HG02678 (cell line): Measurements from ENCODE around the gene ARG1.

Experiments
- ATAC-seq: cut with Tn5 transposase; IDR thresholded peaks from one replicate; pipeline ENCODE4 v1.9.1; 2021; ENCODE audit warnings: mild to moderate bottlenecking, moderate library complexity; ENCODE audit not compliant: unreplicated experiment

Gene ARG1

DNA sequence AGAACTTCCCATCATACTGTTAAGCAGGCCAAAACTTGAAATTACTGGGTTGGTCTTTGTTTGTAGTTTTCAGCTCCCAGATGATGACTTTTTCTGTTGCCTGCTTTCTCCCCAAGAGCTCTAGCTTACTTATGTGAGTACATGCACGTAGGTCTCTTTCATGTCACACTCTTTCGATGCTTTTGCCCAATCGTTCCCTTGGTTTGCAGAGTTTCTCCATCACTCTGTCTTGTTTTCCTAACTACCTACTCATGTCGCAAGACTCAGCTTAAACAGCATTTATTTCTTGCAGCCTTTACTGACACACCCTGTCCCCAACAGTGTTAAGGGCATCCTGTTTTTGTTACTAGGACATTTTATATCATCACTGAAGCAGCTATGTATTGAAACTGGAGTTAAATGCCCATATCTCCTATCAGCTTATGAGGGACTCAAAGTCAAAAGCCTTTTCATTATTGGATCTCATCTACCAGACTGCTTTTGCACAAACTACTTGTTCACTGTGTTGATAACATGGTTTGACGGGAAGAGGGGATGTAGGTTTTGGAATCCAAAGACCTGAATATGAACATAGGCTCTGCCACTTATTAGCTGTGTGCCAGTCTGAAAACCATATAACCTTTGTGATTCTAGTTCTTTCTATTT, 2.9 kb downstream of the ARG1 start:
- no peak for ATAC-seq

DNA sequence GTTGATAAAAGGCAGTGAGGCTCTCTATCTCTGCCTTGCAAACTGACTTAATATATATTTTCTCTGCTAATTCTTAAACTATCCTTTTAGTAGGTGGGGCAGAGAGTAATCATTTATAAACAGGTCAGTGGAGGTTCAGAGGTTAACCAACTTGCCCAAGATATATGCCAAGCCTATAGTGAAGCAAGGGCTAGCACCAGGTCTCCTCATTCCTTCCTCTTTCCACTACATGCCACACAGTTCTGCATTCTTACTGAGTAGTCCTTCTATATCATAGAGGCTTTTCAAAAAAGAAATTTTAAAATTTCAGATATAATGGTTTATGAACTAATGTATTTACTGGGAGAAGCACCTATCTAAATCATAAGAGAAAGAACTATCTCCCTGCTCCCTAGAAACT, 8.5 kb downstream of the ARG1 start:
- no peak for ATAC-seq

DNA sequence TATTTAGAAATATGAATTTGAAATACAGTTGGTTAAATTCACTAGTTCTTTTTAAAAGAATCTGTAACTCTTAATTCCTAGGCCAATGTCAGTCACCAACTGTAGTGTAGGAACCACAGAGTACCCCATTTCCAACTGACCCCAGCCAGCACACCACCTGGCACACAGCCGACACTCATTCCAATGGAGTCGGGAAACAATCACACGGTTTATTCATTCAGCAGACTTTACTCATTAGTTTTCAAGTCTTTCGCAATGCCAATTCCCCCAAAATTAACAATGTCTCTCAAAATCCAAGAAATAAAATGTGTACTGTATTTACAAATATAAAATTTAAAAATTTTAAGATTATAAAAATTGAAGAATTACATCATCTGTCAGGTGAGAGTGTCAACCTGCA, 13.5 kb downstream of the ARG1 start:
- no peak for ATAC-seq

DNA sequence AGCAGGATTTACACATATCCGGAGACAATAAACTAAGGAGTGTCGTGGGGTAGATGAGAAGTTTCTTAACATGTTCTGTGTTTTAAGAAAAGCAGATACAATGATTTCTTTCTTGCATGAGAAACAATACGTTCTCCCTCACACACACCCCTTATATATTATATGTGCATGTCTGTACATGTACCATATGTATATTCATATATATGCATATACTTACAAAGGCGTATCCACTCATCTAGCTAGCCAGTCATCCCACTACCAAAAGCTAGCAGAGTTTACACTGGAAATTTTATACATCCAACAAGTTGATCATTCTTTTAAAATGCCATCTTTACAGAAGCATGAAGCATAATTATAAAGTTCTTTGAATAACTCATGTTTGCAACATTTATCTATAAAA, 14.9 kb downstream of the ARG1 start:
- ATAC-seq, result no peak

DNA sequence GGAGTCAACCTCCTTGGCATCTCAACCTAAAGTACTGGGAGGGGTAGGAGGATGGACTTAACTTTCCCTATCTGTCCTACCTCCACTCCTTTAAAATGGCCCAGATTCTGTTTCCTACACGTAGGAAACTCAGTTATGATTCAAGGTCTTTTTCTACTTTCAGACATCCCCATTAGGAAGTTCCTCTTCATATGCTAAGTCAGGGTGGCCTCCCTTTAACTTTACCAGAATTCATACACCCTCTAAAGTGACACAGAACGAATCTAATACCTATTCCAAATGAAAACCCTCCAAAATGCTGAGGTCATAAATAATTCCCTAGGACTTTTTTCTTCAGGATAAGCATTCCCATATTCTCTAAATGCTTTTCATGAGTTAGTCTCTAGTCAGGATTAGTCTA, 15.6 kb downstream of the ARG1 start:
- ATAC-seq, result no peak

DNA sequence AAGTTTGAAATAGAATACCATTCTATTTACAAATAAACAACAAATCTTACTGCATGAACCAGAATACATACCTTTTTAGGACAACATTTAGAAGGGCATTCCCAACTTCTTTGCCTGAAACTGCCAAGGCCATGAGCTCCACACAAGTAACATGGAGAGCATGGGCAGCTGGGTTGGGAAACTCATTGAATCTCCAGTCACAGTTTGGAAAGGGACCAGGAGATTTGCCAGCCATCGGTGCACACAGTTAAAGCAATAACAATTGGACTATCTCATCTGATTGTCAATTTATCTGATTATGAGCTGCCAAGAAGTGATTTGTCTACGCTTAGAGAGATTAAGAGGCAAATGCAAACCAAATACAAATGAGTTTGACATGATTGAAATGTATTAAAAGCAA, 19.9 kb downstream of the ARG1 start:
- ATAC-seq, result no peak

GRCh38 chr6:131594074-131594473, 21.0 kb downstream of the ARG1 start:
- no peak for ATAC-seq

DNA sequence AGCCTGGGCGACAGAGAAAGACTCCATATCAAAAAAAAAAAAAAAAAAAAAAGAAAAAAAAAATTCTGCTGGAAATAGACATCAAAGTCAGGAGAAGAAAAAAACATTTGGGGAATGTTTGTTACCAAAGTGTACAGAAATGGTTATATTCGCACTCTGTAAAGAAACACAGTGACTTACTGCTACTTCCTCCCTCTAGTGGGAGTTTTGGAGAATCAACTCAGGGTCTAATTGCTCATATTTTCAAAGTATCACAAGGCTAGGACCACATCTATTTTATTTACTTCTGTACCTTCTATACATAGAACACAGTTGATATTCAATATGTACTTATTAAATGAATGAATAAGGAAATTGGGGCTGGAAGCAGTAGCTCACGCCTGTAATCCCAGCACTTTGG, 24.4 kb downstream of the ARG1 start:
- no peak for ATAC-seq

GRCh38 chr6:131600716-131601115, 27.7 kb downstream of the ARG1 start:
- no peak for ATAC-seq

- ATAC-seq, result no peak
Measured at GRCh38 chr6:131602781-131603312, 29.8 kb downstream of the ARG1 start.

DNA sequence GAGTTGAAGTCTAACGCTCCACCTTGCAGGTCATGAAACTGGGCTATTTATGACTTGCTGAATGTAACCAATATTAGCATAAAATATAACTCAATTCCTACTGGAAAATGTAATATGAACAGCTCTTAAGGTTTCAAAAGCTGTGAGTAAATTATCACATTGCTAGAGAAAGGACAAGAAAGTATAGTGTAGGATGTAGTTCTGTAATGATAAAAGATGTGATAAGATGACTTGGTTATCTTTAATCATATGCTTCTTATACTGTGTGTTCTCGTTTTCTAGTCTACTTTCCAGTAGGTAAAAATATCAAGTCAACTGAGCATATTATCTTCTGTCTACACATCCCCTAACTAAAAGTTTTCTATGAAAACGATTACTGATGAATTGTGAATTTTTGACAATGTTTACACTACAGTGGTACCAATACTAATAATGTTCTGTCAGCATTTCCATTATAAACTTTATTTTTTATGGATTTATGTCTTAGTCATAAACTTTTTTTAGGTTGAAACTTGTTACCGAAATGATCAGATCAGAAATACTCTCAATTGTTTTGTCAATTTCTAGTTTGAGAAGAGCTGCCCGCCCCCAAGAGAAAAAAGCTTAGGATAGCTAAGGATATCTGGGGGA, 40.4 kb downstream of the ARG1 start:
- ATAC-seq, result no peak

GRCh38 chr6:131615275-131615674, 42.2 kb downstream of the ARG1 start:
- no peak for ATAC-seq

DNA sequence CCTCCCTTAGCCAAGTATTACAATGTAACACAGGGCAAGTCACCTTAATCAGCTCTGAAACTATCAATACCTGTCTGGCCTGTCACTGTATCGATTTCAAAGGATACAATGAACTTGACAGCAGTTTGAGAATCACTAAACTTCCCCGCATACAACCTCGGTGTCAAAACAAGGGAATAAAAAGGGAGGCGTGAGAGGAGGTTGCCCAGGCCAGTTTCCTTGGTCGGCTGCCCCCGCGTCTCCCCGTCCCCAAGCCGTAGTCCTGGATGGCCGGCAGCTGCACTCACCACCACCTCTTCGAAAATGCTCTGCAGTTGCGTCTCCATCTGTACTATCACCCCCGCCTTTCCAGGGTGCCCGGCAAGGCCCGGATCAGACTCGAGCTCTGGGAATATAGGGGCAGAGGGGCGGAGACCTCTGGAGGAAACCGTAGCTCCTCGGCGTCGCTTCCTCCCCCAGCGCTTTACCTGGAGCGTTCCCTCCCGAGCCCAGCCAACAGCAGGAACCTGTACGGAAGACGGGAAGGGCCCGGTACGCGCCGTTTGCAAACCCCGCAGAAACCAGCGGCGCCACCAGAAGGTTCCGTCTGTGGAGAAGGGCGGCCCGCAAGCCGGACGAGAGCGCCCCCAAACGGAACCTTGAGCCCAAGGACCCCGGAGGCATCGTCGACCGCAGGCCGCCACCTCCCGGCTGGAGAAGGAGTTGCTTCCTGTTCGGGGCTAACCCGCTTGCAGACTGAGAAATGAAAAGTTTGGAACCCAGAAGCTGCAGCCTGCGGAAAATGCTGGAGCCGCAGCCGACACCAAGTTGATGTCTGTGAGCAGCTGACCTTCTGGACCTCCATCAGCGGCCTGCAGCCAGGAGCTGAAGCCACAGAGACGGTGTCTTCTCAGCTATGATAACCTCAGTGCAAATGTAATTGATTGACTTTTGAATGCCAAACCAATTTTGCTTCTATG, 55.0 kb downstream of the ARG1 start, which contains the start of gene MED23:
TSS of gene MED23 (minus strand) at position 519 of the 959 bp plus-strand sequence. CDS start at position 326, 193 bp downstream.
- ATAC-seq, result peak; percentile 98

DNA sequence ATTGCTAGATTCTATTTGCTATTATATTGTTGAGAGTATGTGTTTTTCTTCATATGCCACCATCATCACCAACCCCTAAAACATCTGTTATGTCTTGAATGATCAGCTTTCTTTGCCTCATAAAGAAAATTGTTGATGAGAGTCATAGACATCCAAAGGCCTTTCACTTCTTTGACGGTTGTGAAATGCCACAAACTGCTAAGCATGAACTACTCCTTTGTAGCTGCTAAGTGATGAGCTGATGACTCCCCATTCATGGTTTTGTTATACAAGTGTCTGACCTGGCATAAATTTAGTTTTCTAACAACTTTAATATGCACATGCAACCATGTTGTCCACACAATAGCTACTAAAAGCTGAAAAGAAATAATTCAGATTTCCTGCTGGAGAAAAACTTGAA, 55.7 kb downstream of the ARG1 start:
- ATAC-seq, result no peak

DNA sequence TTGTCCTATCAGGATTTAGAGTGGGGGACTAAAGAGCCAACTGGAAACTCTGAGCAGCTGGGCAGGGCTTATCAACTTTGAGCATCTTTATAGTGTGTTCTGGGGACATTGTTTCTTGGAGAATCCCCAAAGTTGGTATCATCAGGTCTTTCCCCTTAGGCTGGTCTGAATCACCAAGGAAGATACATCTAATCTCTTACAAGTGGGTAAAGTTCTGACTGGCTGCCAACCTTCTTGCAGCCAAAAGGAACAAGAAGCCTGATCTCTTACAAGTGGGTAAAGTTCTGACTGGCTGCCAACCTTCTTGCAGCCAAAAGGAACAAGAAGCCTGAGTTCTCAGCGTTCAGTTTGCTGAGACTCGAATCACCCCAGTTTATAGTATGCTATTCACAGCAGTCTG, 56.6 kb downstream of the ARG1 start:
- no peak for ATAC-seq

DNA sequence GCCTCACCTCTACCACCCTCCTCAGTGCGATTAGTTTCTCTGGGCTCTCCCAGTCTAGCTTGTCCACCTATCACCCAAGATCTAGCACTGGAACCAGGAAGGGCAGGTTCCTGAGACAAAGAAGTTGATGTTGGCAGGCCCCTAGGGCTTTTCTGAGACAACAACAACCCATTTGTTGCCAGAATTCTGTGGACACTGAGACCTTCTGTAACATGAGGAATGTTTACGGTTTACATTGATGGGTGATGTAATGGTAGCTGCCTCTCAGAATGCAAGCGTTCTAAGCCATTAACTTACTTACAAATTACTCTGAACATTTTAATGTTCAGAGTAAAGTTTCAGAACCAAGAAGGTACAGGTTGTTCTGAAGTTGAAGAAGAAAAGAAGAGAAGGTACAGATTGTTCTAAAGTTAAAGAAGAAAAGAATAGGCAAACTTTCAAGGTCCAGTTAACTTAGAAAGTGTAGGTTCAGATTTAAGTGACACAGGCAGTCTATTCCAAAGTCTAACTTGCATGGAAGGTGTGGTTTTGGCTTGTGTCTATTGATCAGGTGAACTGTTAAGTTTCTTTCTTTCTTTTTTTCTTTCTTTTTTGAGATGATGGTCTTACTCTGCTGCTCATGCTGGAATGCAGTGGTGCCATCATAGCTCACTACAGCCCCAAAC, 58.7 kb downstream of the ARG1 start:
- no peak for ATAC-seq
